HG03108 (cell line): ENCODE data around the gene AP4M1.

Experiments used
- ATAC-seq: cut with Tn5 transposase; IDR thresholded peaks from one replicate; pipeline ENCODE4 v1.9.1; 2021; ENCODE audit warnings: moderate library complexity; ENCODE audit not compliant: unreplicated experiment

The AP4M1 gene

DNA sequence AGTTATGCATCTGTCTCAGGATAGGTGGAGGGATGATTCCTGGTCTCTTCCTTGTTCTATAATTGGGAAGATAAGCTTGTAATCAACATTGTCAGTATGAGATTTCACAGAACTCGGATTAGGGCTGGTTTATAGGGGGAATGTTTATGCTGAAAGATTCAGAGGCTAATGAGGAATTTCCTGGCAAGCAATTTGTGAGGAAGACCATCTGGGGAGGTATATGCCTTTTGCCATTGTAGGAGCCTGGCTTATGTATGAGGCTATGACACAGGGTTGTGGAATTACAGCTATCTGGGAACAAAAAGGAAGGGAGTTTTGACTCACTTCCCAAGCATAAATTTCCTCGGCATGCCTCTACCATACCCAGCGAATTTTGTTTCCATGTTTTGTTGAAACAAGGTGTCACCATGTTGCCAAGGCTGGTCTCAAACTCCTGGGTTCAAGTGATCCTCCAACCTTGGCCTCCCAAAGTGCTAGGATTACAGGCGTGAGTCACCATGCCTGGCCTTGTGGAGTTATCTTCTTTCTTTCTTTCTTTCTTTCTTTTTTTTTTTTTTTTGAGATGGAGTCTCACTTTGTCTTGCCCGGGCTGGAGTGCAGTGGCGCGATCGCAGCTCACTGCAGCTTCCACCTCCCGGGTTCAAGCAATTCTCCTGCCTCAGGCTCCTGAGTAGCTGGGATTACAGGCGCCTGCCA lies 14.2 kb upstream of the AP4M1 start:
- no peak for ATAC-seq

DNA sequence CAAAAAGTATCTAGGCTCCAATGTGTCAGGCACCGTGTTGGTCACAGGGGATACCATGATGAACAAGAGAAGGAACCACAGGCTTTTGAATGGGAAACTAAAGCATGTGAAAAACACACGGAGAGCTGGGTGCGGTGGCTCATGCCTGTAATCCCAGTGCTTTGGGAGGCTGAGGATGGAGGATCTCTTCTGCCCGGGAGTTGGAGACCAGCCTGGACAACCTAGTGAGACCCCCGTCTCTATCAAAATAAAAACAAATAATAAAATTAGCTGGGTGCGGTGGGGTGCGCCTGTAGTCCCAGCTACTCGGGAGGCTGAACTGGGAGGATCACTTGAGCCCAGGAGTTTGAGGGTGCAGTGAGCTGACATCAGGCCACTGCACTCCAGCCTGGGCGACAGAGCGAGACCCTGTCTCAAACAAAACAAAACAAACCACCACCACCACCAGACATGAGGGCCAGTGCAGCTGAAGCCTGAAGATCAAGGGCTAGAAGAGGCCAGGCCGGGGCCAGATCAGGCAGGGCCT lies 13.3 kb upstream of the AP4M1 start:
- no peak for ATAC-seq

DNA sequence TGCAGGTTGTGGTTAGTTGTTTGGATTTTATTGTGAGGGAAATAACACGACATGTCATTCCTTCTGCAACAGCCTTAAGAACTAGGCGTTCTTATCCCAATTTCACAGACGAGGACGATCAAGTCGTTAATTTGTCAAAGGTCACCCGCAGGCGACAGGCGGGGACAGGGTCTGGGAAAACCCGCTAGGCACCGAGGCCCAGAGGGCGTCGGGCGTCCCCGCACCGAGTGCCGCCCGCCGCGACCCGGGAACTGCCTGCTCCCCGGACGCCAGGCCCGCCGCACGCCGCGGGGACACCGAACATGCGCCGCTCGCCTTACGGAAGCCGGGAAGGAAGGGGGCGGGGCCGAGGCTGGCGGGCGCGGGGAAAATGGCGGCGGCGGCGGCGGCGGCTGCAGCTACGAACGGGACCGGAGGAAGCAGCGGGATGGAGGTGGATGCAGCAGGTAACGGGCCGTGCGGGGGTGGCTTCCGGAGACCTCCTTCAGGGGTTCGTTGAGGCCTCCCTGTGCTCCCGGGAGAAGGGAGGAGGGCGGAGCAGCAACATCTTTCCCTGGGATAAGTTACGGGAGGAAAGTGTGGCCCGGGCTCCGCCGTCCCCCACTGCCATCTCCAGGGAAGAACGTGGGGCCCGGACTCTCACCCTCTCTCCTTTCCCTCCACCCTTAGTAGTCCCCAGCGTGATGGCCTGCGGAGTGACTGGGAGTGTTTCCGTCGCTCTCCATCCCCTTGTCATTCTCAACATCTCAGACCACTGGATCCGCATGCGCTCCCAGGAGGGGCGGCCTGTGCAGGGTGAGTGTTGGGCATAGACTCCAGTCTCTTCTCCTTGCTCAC lies 12.6 kb upstream of the AP4M1 start, which contains the start of gene COPS6:
COPS6 (plus strand) TSS at position 349 of the 837 bp plus-strand sequence; CDS start at position 371, 22 bp downstream.
- ATAC-seq: no peak

DNA sequence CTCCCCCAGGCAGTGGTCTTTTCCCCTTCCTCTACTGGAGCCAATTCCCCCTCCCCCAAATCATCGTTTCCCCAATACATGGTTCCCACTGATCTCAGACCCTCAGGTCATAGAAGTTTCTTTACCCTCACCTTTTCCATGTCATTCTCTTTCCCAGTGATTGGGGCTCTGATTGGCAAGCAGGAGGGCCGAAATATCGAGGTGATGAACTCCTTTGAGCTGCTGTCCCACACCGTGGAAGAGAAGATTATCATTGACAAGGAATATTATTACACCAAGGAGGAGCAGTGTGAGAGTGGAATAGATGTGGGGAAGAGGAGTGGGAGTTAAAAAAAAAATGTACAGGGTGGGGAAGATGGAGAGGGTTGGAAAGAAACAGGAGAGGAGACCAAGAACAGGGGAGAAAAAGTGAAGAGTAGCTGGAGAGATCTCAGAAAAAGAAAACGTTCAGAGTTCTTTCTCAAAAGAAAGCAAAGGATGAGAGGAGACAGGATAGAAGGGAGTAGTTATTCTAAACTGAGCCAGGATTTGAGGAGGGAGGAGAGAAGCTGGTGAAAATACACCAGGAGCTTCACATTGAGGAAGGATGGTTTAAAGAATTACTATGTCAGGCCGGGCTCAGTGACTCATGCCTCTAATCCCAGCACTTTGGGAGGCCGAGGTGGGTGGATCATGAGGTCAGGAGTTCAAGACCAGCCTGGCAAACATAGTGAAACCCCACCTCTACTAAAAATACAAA lies 11.8 kb upstream of the AP4M1 start:
- ATAC-seq: no peak

DNA sequence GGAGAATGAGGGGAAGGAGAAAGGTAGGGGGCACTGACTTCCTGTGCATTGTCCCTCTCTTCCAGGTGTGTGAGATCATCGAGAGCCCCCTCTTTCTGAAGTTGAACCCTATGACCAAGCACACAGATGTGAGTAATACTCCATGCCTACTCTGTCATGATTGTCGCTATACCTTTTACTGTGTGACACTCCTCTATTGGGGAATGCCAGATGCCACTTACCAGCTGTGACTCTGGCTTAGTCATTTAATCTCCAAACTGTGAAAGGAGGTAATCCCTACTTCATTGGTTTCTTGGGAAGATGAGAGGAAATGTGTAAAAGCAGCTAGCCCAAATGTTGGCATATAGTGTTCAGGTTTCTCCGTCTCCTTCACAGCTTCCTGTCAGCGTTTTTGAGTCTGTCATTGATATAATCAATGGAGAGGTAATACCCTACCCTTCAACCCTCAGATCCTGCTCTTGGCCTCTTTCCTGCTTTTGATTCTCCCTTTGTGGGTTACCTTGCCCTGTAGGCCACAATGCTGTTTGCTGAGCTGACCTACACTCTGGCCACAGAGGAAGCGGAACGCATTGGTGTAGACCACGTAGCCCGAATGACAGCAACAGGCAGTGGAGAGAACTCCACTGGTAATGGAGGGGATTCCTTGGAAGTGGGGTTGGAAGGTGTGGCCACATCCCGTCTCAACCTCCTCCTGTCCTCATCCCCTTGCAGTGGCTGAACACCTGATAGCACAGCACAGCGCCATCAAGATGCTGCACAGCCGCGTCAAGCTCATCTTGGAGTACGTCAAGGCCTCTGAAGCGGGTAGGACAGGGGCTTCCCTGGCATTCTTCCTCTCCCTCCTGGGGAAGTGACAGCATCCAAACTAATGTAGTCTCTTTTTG lies 10.7 kb upstream of the AP4M1 start:
- ATAC-seq: no peak

- ATAC-seq: no peak
These were observed 9.8 kb upstream of the AP4M1 start for GRCh38 chr7:100091411-100092181.

GRCh38 chr7:100093054-100093453 lies 8.4 kb upstream of the AP4M1 start:
- no peak for ATAC-seq

DNA sequence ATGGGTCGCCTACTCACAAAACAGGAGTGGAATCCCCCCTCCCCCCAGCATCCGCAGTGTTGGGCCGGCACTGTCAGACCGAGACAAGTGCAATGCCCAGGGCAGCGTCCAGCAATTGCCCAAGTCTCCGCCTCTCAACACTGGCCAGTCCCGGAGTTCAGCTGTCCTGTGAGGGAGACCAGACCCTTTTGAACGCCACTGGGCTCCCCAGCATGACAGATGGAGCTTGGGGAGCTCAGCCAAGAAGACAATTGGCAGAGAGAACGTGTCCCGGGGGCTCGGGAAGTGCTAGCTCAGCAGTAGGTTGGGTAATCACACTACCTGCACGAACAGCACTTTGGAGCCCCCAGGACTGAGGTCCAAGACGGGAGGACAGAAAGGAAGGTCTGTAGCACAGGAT lies 7.9 kb upstream of the AP4M1 start:
- no peak for ATAC-seq

- no peak for ATAC-seq
These were observed 7.4 kb upstream of the AP4M1 start for GRCh38 chr7:100093925-100094486.

DNA sequence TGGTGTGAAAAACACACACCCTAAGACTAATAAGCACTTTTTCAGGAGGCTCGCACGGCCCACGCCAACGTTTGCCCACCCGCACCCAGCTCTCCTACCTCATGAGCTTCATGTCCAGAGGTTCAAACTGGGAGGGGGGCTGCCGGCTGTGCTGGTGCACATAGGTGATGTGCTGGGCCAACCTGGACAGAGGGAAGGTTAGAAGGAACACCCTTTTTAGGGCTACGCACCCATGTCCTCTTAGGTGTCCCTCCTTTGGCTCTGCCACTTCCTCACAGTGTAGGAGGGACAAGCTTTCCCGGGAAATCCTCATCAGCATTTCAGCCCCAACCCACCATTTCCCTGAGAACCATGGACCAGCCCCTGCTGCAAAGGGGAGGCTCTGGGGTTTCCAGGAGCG lies 6.2 kb upstream of the AP4M1 start:
- ATAC-seq: no peak

DNA sequence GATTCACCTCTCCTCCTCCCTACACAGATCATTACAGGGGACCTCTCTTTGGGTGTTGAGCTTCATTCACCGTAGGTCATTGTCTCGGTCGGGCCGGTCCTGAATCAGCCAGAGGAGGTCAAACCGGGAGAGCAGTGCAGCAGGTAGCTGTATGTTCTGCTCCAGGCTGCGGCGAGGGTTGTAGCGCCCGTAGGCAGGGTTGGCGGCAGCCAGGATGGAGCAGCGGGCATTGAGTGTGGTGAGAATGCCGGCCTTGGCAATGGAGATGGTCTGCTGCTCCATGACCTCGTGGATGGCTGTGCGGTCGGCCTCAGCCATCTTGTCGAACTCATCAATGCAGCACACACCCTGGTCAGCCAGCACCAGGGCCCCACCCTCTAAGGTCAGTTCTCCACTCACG lies 5.7 kb upstream of the AP4M1 start:
- no peak for ATAC-seq

GRCh38 chr7:100098913-100099312 lies 2.5 kb upstream of the AP4M1 start:
- no peak for ATAC-seq

DNA sequence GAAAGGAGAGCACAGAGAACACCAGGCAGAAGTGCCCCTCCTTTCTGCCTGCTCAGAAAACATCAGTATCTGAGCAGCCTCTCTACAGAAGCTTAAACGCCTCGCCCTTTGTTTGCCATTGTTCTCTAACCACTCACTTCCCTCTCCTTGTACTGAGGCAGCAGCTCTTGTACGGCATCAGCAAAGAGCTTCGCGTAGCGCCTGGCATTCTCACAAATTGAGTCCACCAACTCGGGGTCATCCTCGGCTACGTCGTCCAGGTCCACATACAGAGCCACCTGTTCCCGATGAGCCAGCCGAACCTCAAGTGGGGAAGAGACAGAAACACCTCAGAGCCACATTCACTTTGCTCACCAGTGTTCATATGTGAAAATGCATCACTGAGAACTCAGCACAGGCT lies 2.0 kb upstream of the AP4M1 start:
- no peak for ATAC-seq

DNA sequence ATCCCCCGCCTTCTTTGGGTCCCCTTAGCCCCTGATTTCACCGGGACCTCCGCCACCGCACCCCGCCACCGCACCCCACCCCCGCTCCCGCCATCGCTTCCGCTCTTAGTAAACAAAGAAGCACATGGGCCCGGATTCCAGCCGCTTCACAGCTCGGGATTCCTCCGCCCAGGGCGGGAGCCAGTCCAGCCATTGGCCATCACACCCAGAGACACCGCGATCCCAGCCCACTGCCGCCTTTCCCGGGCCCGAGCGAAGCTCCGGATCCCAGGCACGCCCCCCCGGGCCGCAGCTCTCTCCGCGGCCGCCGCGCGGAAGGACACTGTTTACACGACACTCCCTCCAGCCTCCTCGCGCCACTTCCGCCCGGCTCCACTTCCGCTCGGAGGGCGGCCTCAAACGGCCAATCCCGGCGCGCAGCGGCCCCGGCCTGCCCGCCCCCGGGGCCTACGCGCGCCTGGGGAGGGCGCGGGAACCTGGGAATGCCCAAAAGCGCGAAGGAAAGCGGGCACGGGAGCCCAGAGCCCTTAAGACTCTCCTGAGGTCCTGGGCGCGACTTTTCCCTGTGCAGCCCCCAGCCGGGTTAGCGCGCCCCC lies 925 bp upstream of the AP4M1 start:
- peak; percentile 62 for ATAC-seq

- ATAC-seq: no peak
These were observed 1.8 kb downstream of the AP4M1 start for GRCh38 chr7:100102950-100103840.

DNA sequence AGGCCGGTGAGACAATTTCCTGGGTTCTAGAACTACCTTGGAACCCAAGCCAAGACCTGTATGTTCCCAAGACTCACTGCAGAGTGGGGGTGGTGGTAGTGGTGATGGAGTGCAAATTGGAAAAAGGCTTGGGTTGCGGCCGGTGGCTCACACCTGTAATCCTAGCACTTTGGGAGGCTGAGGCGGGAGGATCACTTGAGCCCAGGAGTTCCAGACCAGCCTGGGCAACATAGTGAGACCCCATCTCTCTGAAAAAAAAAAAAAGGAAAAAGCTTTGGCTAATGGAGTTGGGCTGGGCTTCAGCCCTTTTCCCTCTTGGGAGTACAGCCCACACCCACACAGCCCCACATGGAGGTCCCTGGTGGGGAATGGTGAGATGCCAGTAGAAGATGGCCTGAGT lies 4.1 kb downstream of the AP4M1 start:
- ATAC-seq: no peak

DNA sequence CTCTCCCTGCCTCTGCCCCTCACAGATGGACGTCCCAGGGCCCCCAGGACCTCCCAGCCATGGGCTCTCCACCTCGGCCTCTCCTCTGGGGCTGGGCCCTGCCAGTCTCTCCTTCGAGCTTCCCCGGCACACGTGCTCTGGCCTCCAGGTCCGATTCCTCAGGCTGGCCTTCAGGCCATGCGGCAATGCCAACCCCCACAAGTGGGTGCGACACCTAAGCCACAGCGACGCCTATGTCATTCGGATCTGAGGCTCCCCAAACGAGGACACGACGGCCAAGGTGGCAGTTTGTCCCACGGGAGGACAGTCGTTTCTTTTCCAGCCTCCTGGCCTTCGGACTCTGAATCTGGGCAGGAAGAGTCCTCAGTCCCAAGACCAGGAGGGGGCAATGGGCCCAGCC lies 5.2 kb downstream of the AP4M1 start:
- no peak for ATAC-seq
